Gastroesophageal sphincter (tissue), 4 donors: Measurements from ENCODE around the gene C20orf96. TPM values are rescaled to one million over a fixed set of nuclear protein-coding genes. Genes with fewer than 3 reads are reported as not detected.

Source experiments
- ATAC-seq: fragments of 150-250 bp; one replicate; pipeline ENCODE4 v1.9.1; 2016; ENCODE audit warnings: mild to moderate bottlenecking, moderate library complexity
- H3K27ac ChIP-seq, 4 donors: fragments of 200-600 bp; sonication (generic) in 3 of 4; 1 replicate in 3 of 4; 2 replicates in 1 of 4; pipeline ENCODE4 v1.5.1; 2016 to 2019
- H3K27me3 ChIP-seq: fragments of 200-600 bp; sonication (generic); one replicate; pipeline ENCODE4 v1.5.1; 2019
- H3K36me3 ChIP-seq, 2 donors: fragments of 200-600 bp; sonication (generic); one replicate each; pipeline ENCODE4 v1.5.1; 2019; ENCODE audit warnings: control low read depth in 1 of 2
- H3K4me1 ChIP-seq, 3 donors: fragments of 200-600 bp; sonication (generic); 1 replicate in 2 of 3; 2 replicates in 1 of 3; pipeline ENCODE4 v1.5.1; 2016 to 2019; ENCODE audit warnings: control low read depth in 2 of 3
- H3K4me3 ChIP-seq, 2 donors: fragments of 200-600 bp; sonication (generic); one replicate each; pipeline ENCODE4 v1.5.1; 2019; ENCODE audit warnings: mild to moderate bottlenecking in 1 of 2, moderate library complexity in 1 of 2
- H3K9me3 ChIP-seq, 3 donors: fragments of 200-600 bp; sonication (generic); one replicate each; pipeline ENCODE4 v1.5.1; 2017 to 2019; ENCODE audit warnings: control low read depth in 2 of 3
- CTCF ChIP-seq, 4 experiments: fragments of 200-600 bp in 2 of 4; fragments of 450-650 bp in 2 of 4; sonication (generic) in 1 of 4; IDR thresholded peaks; one replicate each; pipeline ENCODE4 v1.5.1; 2017 to 2019; ENCODE audit warnings: antibody characterized with exemption in 4 of 4, mild to moderate bottlenecking in 2 of 4, moderate library complexity in 2 of 4
- EP300 ChIP-seq: sonication (generic); formaldehyde crosslinking; IDR thresholded peaks from one replicate; pipeline ENCODE4 v1.6.1; 2017; ENCODE audit warnings: antibody characterized with exemption, mild to moderate bottlenecking
- POLR2A ChIP-seq, 2 donors: fragments of 450-650 bp; IDR thresholded peaks; one replicate each; pipeline ENCODE4 v1.6.1; 2017; ENCODE audit warnings: antibody characterized with exemption in 2 of 2, mild to moderate bottlenecking in 2 of 2, moderate library complexity in 1 of 2
- POLR2AphosphoS5 ChIP-seq: sonication (generic); formaldehyde crosslinking; IDR thresholded peaks from one replicate; pipeline ENCODE4 v1.6.1; 2017; ENCODE audit warnings: antibody characterized with exemption
- WGBS, 2 donors: methylation state at CpG; one replicate each; pipeline ENCODE4 v1.1.5; 2018; ENCODE audit warnings: low coverage in 1 of 2; 5-methylcytosine and 5-hydroxymethylcytosine counted together
- total RNA-seq, 4 donors: library from RNA; depleted of rRNA; stranded (reverse); fragments of >200 nt; gene quantifications; one replicate each; pipeline ENCODE4 v1.1.0, GENCODE V29; 2016

The C20orf96 gene
- total RNA-seq, 4 donors from 2014 or later, result 0.67 to 3.1 (median 1.3) TPM

GRCh38 chr20:325889-326644 is 35.5 kb upstream of the C20orf96 start:
- Histone ChIP-seq H3K36me3 (peaks cover 0 to 4% of the 10 kb centered on the region in 2 donors), H3K9me3 (no peaks in the 10 kb centered on the region), H3K27ac (peak overlapping the region; percentile 45 to 97 (median 95)), H3K4me1 (peaks cover 0 to 71% (median 15%) of the 10 kb centered on the region in 3 donors), H3K4me3 (peak overlapping the region; percentile 44 to 83), H3K27me3 (no peaks in the 10 kb centered on the region)
- ATAC-seq, result peak; percentile 8
- 3% methylated on average over 5 of the region's 103 CpGs; no CpG with 5 or more reads in 1 of the 2 donors for WGBS, 2 donors
- TF ChIP-seq POLR2A (IDR thresholded peaks at IDR 0.05) (no peak), CTCF (IDR thresholded peaks at IDR 0.05) (peak in 1 of 4 experiments; percentile 27)

GRCh38 chr20:325045-325888 is 34.7 kb upstream of the C20orf96 start, which contains the start of gene SOX12:
TSS of gene SOX12 (plus strand) at chr20:325552. CDS start at chr20:325925, 373 bp downstream.
- Histone ChIP-seq H3K27me3 (no peaks in the 10 kb centered on the region), H3K9me3 (no peaks in the 10 kb centered on the region), H3K4me1 (peaks cover 0 to 63% (median 13%) of the 10 kb centered on the region in 3 donors), H3K4me3 (peak within 1 kb of the TSS; percentile 64 to 83), H3K36me3 (peaks cover 0 to 12% of the 10 kb centered on the region in 2 donors), H3K27ac (peak within 1 kb of the TSS; percentile 95 to 97 (median 96))
- WGBS, 2 donors, result 3% methylated on average over 5 of the region's 106 CpGs; no CpG with 5 or more reads in 1 of the 2 donors
- peak; percentile 85 for ATAC-seq
- TF ChIP-seq POLR2A (IDR thresholded peaks at IDR 0.05) (peak; percentile 13 to 50), POLR2AphosphoS5 (peak; percentile 82), CTCF (IDR thresholded peaks at IDR 0.05) (no peak), EP300 (no peak)

GRCh38 chr20:324177-325044 is 33.9 kb upstream of the C20orf96 start:
- peak overlapping the region; percentile 95 to 97 (median 96) for H3K27ac ChIP-seq
- H3K36me3 ChIP-seq, result peaks cover 0 to 21% of the 10 kb centered on the region in 2 donors
- TF ChIP-seq CTCF (IDR thresholded peaks at IDR 0.05), result peak in 3 of 4 experiments; percentile 40 to 62 (median 45)
- TF ChIP-seq EP300, result no peak
- TF ChIP-seq POLR2A (IDR thresholded peaks at IDR 0.05), result peak; percentile 60 to 81
- TF ChIP-seq POLR2AphosphoS5, result peak; percentile 91
- peaks cover 0 to 55% (median 7%) of the 10 kb centered on the region in 3 donors for H3K4me1 ChIP-seq
- no peaks in the 10 kb centered on the region for H3K27me3 ChIP-seq
- peak overlapping the region; percentile 64 to 83 for H3K4me3 ChIP-seq
- H3K9me3 ChIP-seq, result no peaks in the 10 kb centered on the region
- 0% methylated on average over 3 to 10 of the region's 69 CpGs for WGBS, 2 donors
- ATAC-seq, result peak; percentile 75

GRCh38 chr20:316316-317068 is 25.9 kb upstream of the C20orf96 start:
- no peaks in the 10 kb centered on the region for H3K27me3 ChIP-seq

More at GRCh38 chr20:316316-317068, 25.9 kb upstream of the C20orf96 start:
- Histone ChIP-seq H3K4me3 (no peak overlapping the region), H3K36me3 (peaks cover 0 to 42% of the 10 kb centered on the region in 2 donors), H3K27ac (no peak overlapping the region), H3K9me3 (no peaks in the 10 kb centered on the region), H3K4me1 (no peaks in the 10 kb centered on the region)
- TF ChIP-seq EP300, result no peak
- no peak for TF ChIP-seq CTCF (IDR thresholded peaks at IDR 0.05)
- no peak for TF ChIP-seq POLR2A (IDR thresholded peaks at IDR 0.05)
- TF ChIP-seq POLR2AphosphoS5, result no peak
- 87 to 100% methylated on average over 1 to 2 of the region's 2 CpGs for WGBS, 2 donors
- ATAC-seq, result no peak
